ENCODE results near the gene SUPT6H.

The SUPT6H gene

GRCh38 chr17:28698253-28698941 lies 36.4 kb downstream of the SUPT6H start:
- no peak for TF ChIP-seq ZNF8 (CRISPR knock-in tag; IDR thresholded peaks at IDR 0.05)
- TF ChIP-seq RARB (CRISPR knock-in tag; IDR thresholded peaks at IDR 0.05) = no peak
- no peak for TF ChIP-seq ZNF565 (CRISPR knock-in tag; conservative IDR thresholded peaks at IDR 0.05; ENCODE audit: low read depth)
- no peak for TF ChIP-seq ISL1 (CRISPR knock-in tag; IDR thresholded peaks at IDR 0.05)
- no peak for TF ChIP-seq OSR1 (CRISPR knock-in tag; IDR thresholded peaks at IDR 0.05)
- no peak for TF ChIP-seq POU6F1 (CRISPR knock-in tag; IDR thresholded peaks at IDR 0.05; ENCODE audit: borderline replicate concordance, low read depth)
- no peak for TF ChIP-seq BACH2 (CRISPR knock-in tag; IDR thresholded peaks at IDR 0.05; ENCODE audit: borderline replicate concordance)
- TF ChIP-seq ZNF70 (CRISPR knock-in tag; IDR thresholded peaks at IDR 0.05) = no peak
- TF ChIP-seq PATZ1 (CRISPR knock-in tag; IDR thresholded peaks at IDR 0.05; ENCODE audit: borderline replicate concordance) = no peak
- TF ChIP-seq CSDC2 (CRISPR knock-in tag; IDR thresholded peaks at IDR 0.05) = no peak
- TF ChIP-seq ZC3H10 (CRISPR knock-in tag; IDR thresholded peaks at IDR 0.05) = no peak
- no peak for TF ChIP-seq GLIS3 (CRISPR knock-in tag; IDR thresholded peaks at IDR 0.05)
- TF ChIP-seq TOX (CRISPR knock-in tag; IDR thresholded peaks at IDR 0.05; ENCODE audit: borderline replicate concordance) = no peak
- ATAC-seq = no peak

GRCh38 chr17:28700278-28700677 lies 38.3 kb downstream of the SUPT6H start:
- no peak for TF ChIP-seq ZFP30 (CRISPR knock-in tag; IDR thresholded peaks at IDR 0.05)
- TF ChIP-seq SNAI2 (CRISPR knock-in tag; IDR thresholded peaks at IDR 0.05) = no peak
- TF ChIP-seq RARB (CRISPR knock-in tag; IDR thresholded peaks at IDR 0.05) = no peak
- TF ChIP-seq CREB5 (CRISPR knock-in tag; IDR thresholded peaks at IDR 0.05; ENCODE audit: low read depth) = no peak
- no peak for TF ChIP-seq CSDC2 (CRISPR knock-in tag; IDR thresholded peaks at IDR 0.05)
- no peak for TF ChIP-seq PATZ1 (CRISPR knock-in tag; IDR thresholded peaks at IDR 0.05; ENCODE audit: borderline replicate concordance)
- TF ChIP-seq GLIS3 (CRISPR knock-in tag; IDR thresholded peaks at IDR 0.05) = no peak
- TF ChIP-seq ISL1 (CRISPR knock-in tag; IDR thresholded peaks at IDR 0.05) = no peak
- no peak for TF ChIP-seq ZC3H10 (CRISPR knock-in tag; IDR thresholded peaks at IDR 0.05)
- no peak for TF ChIP-seq PPARA (CRISPR knock-in tag; IDR thresholded peaks at IDR 0.05; ENCODE audit: borderline replicate concordance)
- TF ChIP-seq ARNTL (CRISPR knock-in tag; IDR thresholded peaks at IDR 0.05; ENCODE audit: borderline replicate concordance, low read depth) = no peak
- no peak for TF ChIP-seq CSRNP3 (CRISPR knock-in tag; IDR thresholded peaks at IDR 0.05)
- no peak for ATAC-seq

- ATAC-seq = no peak
- TF ChIP-seq POU6F1 (CRISPR knock-in tag; IDR thresholded peaks at IDR 0.05; ENCODE audit: borderline replicate concordance, low read depth) = no peak
- TF ChIP-seq RARB (CRISPR knock-in tag; IDR thresholded peaks at IDR 0.05) = no peak
- TF ChIP-seq CSRNP3 (CRISPR knock-in tag; IDR thresholded peaks at IDR 0.05) = no peak
- no peak for TF ChIP-seq TSHZ2 (CRISPR knock-in tag; IDR thresholded peaks at IDR 0.05)
- no peak for TF ChIP-seq TOX (CRISPR knock-in tag; IDR thresholded peaks at IDR 0.05; ENCODE audit: borderline replicate concordance)
- TF ChIP-seq ESRRG (CRISPR knock-in tag; IDR thresholded peaks at IDR 0.05) = no peak
- no peak for TF ChIP-seq ARNTL (CRISPR knock-in tag; IDR thresholded peaks at IDR 0.05; ENCODE audit: borderline replicate concordance, low read depth)
- no peak for TF ChIP-seq OSR1 (CRISPR knock-in tag; IDR thresholded peaks at IDR 0.05)
Observed at GRCh38 chr17:28700830-28701492, 39.0 kb downstream of the SUPT6H start.
